ENCODE measurements around the gene PDE4B. TPM values are rescaled to one million over a fixed set of nuclear protein-coding genes. Genes with fewer than 3 reads are reported as not detected.

The PDE4B gene
- total RNA-seq, 1 donor from 2014 or later, result 3.8 TPM

GRCh38 chr1:66025188-66025587 is 232.5 kb downstream of the PDE4B start:
- H3K4me3 ChIP-seq (ENCODE audit: low read depth, low read length), result no peak overlapping the region
- TF ChIP-seq, protein P1, sequence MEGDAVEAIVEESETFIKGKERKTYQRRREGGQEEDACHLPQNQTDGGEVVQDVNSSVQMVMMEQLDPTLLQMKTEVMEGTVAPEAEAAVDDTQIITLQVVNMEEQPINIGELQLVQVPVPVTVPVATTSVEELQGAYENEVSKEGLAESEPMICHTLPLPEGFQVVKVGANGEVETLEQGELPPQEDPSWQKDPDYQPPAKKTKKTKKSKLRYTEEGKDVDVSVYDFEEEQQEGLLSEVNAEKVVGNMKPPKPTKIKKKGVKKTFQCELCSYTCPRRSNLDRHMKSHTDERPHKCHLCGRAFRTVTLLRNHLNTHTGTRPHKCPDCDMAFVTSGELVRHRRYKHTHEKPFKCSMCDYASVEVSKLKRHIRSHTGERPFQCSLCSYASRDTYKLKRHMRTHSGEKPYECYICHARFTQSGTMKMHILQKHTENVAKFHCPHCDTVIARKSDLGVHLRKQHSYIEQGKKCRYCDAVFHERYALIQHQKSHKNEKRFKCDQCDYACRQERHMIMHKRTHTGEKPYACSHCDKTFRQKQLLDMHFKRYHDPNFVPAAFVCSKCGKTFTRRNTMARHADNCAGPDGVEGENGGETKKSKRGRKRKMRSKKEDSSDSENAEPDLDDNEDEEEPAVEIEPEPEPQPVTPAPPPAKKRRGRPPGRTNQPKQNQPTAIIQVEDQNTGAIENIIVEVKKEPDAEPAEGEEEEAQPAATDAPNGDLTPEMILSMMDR (conservative IDR thresholded peaks at IDR 0.05; ENCODE audit: low read depth, low read length), result no peak
- no peak for DNase-seq (ENCODE audit: low read depth)

- TF ChIP-seq, protein P1 (conservative IDR thresholded peaks at IDR 0.05; ENCODE audit: low read depth, low read length), result no peak
Observed at GRCh38 chr1:66028035-66028434, 235.3 kb downstream of the PDE4B start.

DNA sequence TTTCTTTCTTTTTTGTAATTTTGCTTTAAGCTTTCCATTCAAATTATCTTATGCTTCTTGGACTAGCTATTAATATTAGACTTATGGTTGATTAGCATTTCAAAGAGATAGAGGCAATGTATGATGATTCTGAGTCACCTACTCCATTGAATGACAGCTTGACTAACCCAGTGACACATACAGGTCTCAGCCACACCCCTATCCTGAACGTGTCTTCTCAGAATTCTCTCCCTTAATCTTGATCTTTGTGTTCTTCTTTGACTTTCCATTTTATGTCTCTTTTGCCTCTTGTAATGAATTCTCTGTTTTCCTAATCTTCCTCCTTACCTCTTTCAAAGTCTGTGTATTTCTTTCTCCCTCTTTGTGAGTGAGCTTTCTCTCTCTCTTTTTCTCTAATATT is 241.1 kb downstream of the PDE4B start:
- TF ChIP-seq, protein P1 (conservative IDR thresholded peaks at IDR 0.05; ENCODE audit: low read depth, low read length), result no peak
- no peak for DNase-seq (ENCODE audit: low read depth)
- no peak overlapping the region for H3K4me3 ChIP-seq (ENCODE audit: low read depth, low read length)

More at GRCh38 chr1:66028035-66028434, 235.3 kb downstream of the PDE4B start:
- no peak overlapping the region for H3K4me3 ChIP-seq (ENCODE audit: low read depth, low read length)
- no peak for DNase-seq (ENCODE audit: low read depth)

DNA sequence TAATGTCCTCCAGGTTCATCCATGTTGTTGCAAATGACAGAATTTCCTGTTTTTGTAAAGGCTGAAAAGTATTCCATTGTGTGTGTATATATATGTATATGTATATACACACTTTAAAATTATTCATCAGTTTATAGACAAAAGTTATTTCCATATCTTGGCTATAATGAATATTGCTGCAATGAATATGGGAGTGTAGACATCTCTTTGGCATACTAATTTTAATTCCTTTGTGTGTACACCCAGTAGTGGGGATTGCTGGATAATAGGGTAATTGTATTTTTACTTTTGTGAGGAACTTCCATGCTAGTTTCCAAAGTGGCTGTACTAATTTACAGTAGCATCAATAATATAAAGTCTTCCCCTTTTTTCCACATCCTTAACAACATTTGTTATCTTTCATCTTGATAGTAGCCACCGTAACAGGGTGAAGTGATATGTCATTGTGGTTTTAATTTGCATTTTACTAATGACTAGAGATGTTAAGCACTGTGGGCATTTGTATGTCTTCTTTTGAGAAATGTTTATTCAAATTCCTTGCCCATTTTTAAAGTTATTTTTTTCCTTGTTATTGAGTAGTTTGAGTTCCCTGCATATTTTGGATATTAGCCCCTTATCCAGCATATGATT is 243.0 kb downstream of the PDE4B start:
- no peak for DNase-seq (ENCODE audit: low read depth)
- no peak overlapping the region for H3K4me3 ChIP-seq (ENCODE audit: low read depth, low read length)
- TF ChIP-seq, protein P1 (conservative IDR thresholded peaks at IDR 0.05; ENCODE audit: low read depth, low read length), result no peak

DNA sequence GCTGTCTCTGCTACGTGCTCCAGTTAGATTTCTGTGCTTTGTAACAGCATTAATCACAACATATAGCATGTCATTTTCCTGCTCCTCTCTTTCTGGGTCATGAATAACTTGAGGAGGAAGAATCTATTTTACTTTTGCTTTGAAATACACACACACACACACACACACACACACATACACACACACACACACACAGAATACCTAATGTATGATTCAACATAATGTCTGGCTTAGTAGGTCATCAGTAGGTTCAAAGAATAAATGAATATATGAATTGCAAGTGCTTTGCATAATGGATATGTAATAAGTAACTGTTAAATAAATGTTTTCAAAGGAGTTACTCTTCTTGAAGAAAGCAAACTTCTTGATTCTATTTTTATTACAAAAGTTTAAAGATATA is 249.0 kb downstream of the PDE4B start:
- TF ChIP-seq, protein P1 (conservative IDR thresholded peaks at IDR 0.05; ENCODE audit: low read depth, low read length), result no peak
- H3K4me3 ChIP-seq (ENCODE audit: low read depth, low read length), result no peak overlapping the region
- DNase-seq (ENCODE audit: low read depth), result no peak

GRCh38 chr1:66043186-66043585 is 250.5 kb downstream of the PDE4B start:
- no peak overlapping the region for H3K4me3 ChIP-seq (ENCODE audit: low read depth, low read length)
- TF ChIP-seq, protein P1 (conservative IDR thresholded peaks at IDR 0.05; ENCODE audit: low read depth, low read length), result no peak
- DNase-seq (ENCODE audit: low read depth), result no peak

DNA sequence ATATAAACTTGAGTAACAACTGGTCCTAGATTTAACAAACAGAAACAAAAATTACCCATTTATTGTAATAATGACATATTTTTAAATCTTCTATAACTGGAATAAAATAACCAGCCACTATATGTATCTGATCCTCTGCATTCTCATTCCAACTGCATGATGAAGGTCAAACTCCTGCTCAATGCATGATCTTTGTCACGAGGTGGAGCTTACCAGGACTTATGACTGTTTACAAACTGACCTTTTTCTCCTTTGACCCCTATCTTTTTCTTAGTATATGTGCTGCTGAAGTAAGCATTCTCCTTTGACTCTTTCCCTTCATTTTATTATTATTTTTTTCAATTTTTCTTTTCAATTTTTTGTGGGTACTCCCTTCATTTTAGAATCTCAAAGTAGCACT is 252.2 kb downstream of the PDE4B start:
- TF ChIP-seq, protein P1 (conservative IDR thresholded peaks at IDR 0.05; ENCODE audit: low read depth, low read length), result no peak
- DNase-seq (ENCODE audit: low read depth), result no peak
- H3K4me3 ChIP-seq (ENCODE audit: low read depth, low read length), result no peak overlapping the region

Measured in epithelial cell of proximal tubule (primary cell).